Non-pigmented ciliary epithelial cell (primary cell): Measurements from ENCODE around the gene DNAJC27.

Experiments
- DNase-seq: peaks from one replicate; pipeline ENCODE4 v3.0.0-alpha.2; 2010; ENCODE audit warnings: low read depth

The DNAJC27 gene

GRCh38 chr2:24925815-24926214, 45.9 kb downstream of the DNAJC27 start:
- no peak for DNase-seq

- DNase-seq: no peak
Measured at GRCh38 chr2:24924732-24925131, 47.0 kb downstream of the DNAJC27 start.

GRCh38 chr2:24924266-24924665, 47.5 kb downstream of the DNAJC27 start:
- no peak for DNase-seq

- DNase-seq: no peak
Measured at GRCh38 chr2:24923106-24923505, 48.6 kb downstream of the DNAJC27 start.

- DNase-seq: no peak
Measured at GRCh38 chr2:24922556-24922955, 49.2 kb downstream of the DNAJC27 start.

- no peak for DNase-seq
Measured at GRCh38 chr2:24920809-24921441, 50.8 kb downstream of the DNAJC27 start.

GRCh38 chr2:24920098-24920808, 51.5 kb downstream of the DNAJC27 start, which contains the start of gene ADCY3:
TSS of gene ADCY3 (minus strand) at chr2:24920237. CDS start at chr2:24918987, 1,250 bp downstream.
- DNase-seq: no peak

GRCh38 chr2:24919506-24920097, 52.2 kb downstream of the DNAJC27 start:
- no peak for DNase-seq

GRCh38 chr2:24919037-24919505, 52.7 kb downstream of the DNAJC27 start:
- no peak for DNase-seq

- DNase-seq: no peak
Measured at GRCh38 chr2:24918326-24919036, 53.3 kb downstream of the DNAJC27 start.

GRCh38 chr2:24917731-24918325, 53.9 kb downstream of the DNAJC27 start:
- DNase-seq: no peak

GRCh38 chr2:24917086-24917485, 54.7 kb downstream of the DNAJC27 start:
- DNase-seq: no peak

GRCh38 chr2:24915796-24916195, 56.0 kb downstream of the DNAJC27 start:
- DNase-seq: no peak

GRCh38 chr2:24915175-24915574, 56.6 kb downstream of the DNAJC27 start:
- DNase-seq: no peak

- no peak for DNase-seq
Measured at GRCh38 chr2:24914713-24915112, 57.0 kb downstream of the DNAJC27 start.

- DNase-seq: no peak
Measured at GRCh38 chr2:24913911-24914310, 57.8 kb downstream of the DNAJC27 start.

- no peak for DNase-seq
Measured at GRCh38 chr2:24912986-24913385, 58.8 kb downstream of the DNAJC27 start.

GRCh38 chr2:24912523-24912922, 59.2 kb downstream of the DNAJC27 start:
- no peak for DNase-seq

GRCh38 chr2:24910245-24910644, 61.5 kb downstream of the DNAJC27 start:
- DNase-seq: no peak

GRCh38 chr2:24909555-24910177, 62.1 kb downstream of the DNAJC27 start:
- no peak for DNase-seq

GRCh38 chr2:24908461-24908901, 63.3 kb downstream of the DNAJC27 start:
- DNase-seq: no peak

GRCh38 chr2:24907116-24907515, 64.6 kb downstream of the DNAJC27 start:
- no peak for DNase-seq
